GM19452 (cell line): ENCODE results near the gene CCDC106.

ENCODE experiments used
- ATAC-seq: cut with Tn5 transposase; IDR thresholded peaks from one replicate; pipeline ENCODE4 v1.9.1; 2021; ENCODE audit not compliant: unreplicated experiment

The CCDC106 gene

GRCh38 chr19:55667958-55668357 lies 19.9 kb downstream of the CCDC106 start:
- ATAC-seq, result no peak

DNA sequence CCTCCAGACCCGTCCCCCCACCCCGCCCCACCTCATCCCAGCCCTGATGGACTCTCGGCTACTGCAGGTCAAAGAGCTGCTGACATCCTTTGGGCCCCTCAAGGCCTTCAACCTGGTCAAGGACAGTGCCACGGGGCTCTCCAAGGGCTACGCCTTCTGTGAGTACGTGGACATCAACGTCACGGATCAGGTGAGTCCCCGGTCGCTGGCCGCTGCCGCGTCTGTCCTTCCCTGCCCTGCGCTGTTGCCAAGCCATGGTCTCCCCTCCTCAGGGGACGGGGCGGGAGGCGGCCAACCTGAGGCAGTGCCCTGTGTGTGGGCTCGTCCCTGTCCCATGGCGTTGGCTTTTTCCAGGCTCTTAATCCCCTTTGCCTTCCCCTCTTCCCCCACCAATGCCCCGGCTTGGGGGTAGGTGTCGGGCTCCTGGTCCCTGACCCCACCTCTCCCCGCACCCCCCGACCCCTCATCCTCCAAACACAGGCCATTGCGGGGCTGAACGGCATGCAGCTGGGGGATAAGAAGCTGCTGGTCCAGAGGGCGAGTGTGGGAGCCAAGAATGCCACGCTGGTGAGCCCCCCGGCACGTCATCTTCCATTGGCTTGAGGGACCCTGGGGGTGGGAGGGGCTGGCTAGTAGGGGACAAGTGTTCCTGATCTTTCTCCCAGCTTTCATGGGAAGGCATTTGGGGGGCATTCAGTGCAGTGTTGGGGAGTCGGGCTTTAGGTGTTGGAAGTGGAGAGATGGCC lies 20.8 kb downstream of the CCDC106 start:
- ATAC-seq, result no peak

GRCh38 chr19:55669418-55670279 lies 21.6 kb downstream of the CCDC106 start:
- ATAC-seq, result no peak

DNA sequence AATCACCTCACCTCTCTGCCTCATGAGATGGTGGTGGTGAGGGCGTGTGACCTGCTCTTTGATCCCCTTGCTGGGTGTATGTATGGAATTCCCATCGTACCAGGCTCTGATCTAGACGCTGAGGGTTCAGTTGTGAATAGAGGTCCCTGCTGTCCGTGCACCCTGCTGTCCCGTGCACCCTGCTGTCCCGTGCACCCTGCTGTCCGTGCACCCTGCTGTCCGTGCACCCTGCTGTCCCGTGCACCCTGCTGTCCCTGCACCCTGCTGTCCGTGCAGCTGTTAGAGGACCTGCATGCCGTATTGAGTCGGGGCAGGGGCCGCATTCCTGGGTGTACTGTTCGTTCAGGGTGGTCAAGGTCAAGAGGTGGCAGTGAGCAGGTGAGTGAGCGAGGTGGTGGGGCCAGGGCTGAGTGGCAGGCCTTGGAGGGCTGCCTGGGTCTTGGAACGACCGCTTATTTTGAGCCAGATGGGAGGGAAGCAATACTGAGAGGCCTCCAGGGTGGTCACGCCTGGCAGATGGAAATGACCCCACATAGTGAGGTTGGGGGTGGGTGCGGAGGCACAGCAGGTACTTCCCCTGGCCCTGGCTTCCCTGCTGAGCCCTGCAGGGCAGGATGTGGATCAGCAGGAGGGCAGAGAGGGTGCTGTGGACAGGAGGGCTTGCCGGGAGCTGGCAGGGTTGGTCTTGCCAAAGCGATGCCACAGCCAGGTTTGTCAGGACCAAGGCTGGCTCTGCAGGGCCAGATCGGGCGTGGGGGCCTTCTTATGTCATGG lies 22.5 kb downstream of the CCDC106 start:
- no peak for ATAC-seq

DNA sequence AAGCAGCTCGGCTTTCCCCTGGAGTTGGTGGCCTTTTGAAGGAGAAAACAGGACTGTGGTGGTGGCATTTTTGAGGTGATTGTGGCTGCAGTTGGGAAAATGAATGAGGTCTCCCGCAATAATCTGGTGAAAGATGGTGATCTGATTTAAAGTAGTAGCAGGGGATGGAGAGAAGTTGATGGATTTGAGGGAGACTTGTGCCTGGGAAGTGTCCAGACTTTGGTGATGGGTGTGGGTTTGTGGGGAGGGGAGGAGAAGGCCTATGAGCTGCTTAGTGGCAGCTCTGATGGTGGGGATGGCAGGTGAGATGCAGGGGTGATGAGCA lies 23.0 kb downstream of the CCDC106 start:
- no peak for ATAC-seq

- no peak for ATAC-seq
These were observed 24.4 kb downstream of the CCDC106 start for GRCh38 chr19:55672418-55672817.

- no peak for ATAC-seq
These were observed 25.5 kb downstream of the CCDC106 start for GRCh38 chr19:55673465-55673864.

- no peak for ATAC-seq
These were observed 25.9 kb downstream of the CCDC106 start for GRCh38 chr19:55673889-55674288.

- no peak for ATAC-seq
These were observed 26.4 kb downstream of the CCDC106 start for GRCh38 chr19:55674459-55674840.

DNA sequence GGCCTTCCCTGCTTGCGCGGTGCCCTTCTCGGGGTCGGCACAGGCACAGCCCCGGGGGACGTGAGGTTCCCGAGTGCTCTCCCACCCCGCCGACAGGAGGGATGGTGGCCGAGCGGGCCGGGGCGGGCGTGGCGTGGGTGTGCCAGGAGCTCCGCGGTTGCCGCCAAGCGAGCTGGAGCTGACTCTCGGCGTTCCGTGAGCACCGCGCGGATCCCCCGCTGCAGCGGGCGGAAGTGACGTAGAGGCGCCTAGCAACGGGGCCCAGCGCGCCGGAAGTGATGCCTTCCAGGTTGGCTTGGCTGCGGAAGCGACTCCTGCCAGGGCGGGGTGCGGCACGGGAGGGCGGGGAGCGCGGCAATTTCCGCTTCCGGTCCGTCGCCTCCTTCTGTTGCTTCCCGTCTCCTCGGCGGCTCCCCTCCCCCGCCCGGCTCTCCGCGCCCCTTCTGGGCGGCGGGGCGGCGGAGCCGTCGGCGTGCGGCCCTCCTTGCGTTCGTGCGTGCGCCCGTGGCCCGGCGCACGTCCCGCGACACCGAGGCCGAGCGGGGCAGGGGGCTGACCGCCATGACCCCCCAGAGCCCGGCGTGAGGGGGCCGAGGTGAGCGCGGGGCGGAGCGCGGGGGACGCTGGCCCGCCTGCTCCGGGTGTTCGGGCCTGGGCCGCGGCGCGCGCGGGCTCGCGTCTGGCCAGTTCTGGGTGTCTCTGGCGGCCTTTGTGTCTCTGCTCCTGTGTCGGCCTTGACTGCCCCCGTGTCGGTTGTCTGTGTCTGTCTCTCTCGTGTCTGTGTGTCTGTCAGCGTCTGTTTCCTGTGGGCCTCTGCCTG lies 27.0 kb downstream of the CCDC106 start, which contains the start of gene EPN1:
Gene EPN1, plus strand, starts transcription at position 386 of the 820 bp plus-strand sequence. CDS start 3,402 bp downstream, outside the sequence.
- peak; percentile 64 for ATAC-seq

DNA sequence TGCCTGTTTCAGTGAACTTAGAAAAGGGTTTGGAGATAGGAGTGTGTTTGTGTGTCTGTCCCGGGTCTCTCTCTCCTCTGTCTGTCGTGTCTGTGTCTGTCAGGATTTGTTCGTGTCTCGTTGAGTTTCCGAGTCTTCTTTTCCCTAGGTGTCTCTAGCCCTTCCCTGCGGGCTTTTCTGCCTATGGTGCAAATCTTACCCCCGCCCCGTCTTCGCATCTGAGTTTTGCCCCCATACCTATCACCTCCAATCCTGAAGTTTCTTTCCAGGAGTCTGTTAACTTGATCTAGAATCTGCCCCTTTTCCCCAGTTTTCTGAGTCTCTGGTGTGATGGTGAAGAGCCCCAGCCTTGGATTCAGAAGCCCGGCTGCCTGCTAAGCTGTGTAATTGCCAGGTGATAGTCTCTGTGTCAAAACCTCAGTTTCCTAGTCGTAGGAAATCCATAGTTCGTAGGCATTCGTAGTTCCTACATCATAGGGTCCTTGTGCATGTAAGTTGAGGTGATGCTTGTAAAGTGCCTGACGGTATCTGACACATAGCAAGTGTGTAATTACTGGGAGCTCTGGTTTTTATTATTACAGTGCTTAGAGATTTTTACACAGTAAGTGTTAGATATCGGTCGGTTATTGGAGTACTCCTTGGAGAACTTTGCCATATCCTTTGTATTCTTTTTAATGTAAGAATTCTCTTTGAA lies 27.8 kb downstream of the CCDC106 start:
- ATAC-seq, result no peak

GRCh38 chr19:55676383-55676782 lies 28.4 kb downstream of the CCDC106 start:
- ATAC-seq, result no peak

DNA sequence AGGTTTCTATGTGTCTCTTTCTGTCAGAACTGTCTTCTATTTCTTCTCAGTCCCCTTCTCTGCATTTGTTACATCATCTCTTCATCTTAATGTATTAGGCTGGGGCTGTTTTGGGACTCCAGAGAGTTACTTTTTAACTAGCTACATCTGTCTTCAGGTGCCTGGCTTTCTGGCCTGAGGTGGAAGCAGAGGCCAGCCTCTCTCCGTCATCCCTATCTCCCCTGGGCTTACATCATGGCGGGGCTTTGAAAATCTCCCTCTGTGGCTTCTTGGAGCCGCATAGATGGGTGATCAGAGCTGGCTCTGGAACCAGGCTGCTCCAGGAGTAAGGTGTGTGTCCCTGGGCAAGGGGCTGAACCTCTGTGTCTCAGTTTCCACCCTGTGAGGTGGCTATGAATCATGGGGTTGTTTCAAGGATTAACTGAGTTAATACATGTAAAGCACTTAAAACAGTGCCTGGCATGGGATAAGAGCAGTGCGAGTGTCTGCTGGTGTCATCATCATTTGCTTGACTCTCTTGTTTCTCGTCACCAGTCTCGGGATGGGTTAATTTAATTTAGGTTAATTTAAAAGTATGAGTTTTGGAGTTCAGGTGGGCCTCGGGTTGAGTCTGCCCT lies 29.0 kb downstream of the CCDC106 start:
- ATAC-seq, result no peak

DNA sequence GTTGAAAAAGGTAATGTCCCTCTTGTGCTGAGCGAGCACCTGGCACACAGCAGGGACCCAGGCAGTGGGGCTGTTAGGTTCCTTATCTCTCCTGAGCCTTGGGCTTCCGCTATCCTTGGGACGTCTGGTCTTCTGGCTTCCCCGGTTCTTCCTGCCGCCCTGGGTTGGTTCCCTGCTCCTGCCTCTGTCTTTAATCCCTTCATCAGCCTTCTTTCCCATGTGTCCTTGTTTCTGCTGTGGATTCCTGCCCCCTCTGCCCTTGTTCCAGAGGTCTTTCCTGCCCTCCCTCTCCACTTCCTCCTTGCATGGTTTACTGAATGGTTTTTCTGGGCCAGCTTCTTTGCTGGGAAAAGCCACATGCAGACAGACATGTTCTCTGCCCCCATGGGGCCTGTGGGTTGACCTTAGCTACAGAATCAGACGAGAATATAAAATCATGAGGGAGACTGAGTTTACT lies 29.6 kb downstream of the CCDC106 start:
- ATAC-seq, result no peak

DNA sequence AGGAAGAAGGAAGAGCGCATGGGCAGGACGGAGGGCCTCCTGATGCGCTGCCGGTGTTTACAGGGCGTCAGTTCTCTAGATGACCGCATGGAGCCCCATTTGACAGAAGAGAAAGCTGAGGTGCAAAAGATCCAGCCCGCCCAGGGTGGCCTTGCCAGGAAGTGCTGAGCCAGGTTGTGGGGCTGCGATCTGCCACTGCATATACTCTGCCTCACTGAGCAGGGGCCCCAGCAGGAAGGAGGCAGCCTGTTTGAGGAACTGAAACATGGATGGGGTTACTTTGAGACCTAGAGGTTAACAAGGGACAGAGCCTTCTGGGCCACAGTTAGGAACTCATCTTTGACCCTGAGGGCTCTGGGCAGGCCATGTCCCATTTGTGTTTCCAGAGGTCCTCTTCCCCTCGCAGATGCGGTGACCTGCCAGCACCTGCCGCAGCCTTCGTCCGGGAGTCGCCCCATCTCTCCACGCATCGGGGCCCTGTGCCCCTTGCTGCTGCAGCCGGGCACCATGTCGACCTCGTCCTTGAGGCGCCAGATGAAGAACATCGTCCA lies 30.2 kb downstream of the CCDC106 start:
- peak; percentile 71 for ATAC-seq

DNA sequence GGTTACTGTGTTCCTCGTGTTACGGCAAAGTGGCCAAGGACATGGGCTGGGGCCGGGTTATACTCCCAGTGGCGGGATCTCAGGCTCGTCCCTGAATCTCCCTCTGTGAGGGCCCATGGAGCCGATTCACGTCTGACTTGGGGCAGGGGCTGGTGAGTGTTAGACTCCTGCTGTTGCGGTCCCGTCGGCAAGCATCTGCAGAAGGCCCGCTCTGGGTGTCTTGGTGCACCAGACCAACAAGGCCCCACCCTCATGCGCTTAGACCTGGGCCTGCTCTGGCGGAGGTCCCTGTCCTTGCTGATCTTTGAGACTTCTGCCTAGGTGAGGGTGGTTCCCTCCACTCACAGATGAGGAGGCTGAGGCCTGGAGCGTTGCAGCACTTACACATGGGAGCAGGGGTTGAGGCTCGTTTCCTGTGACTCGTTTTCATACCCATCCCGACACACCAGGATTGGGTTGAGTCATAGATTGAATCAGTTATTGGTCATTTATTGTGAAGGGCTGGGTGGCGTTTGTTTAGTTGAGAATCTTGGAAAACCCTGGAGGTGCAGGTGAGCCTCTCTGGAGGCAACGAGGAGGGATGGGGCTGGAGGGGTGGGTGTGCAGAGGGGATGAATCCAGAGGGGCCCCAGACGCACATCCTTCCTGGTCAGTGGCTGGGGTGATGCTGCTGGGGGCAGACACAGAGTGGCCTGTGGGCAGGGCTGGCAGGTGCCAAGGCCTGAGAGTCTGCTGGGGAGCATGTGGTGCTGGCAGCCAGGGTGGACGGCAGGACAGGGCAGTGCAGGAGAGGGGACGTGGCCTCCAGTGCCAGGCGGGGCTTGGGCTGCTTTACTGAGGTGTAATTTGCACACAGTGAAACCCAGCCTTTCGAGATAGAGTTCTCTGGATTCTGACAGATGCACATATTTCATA lies 31.6 kb downstream of the CCDC106 start:
- ATAC-seq, result no peak

DNA sequence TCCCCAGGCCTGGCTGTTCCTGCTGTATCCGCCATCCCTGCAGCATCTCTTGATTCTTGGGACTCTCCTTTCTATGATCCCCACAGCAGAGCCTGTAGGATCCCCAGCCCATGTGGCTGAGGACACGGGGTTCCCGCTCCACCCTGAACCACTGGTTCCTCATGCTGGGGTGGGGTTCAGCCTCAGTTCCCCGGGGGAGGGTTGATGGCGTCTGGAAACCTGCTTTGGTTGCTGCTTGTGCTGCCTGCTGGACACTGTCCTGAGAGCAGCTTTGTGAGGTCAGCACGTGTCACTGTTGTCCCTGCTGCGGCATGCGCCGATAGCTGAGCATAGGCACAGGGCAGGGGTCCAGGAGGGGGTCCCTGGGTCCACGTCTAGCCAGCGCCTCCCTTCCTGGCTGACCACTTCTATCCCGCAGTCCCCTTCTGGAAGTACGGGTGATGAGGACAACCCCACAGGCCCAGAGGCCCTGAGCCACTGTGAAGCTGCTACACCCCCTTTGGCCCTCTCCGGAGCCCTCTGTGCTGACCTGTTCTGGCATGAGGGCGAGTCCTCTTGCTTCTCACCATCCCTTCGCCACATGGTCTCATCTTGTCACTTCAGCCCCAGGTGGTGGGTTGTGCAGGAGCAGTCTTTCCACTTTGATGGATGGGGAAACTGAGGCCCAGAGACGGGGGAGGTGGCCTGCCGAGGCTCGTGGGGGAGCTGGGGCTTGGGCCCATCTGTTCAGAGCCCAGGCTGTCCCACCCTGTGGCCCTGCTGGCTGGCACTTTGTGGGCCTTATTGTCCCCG lies 32.5 kb downstream of the CCDC106 start:
- no peak for ATAC-seq
